HG02759 (cell line): ENCODE measurements around the gene SH2B3.
"Not testable (repeated sequence)": the region's sequence is repeated elsewhere in the genome, so short reads cannot be mapped to it uniquely, and the experiment has no call there.

Source experiments
- ATAC-seq: cut with Tn5 transposase; IDR thresholded peaks from one replicate; pipeline ENCODE4 v1.9.1; 2021; ENCODE audit warnings: mild to moderate bottlenecking, moderate library complexity; ENCODE audit not compliant: unreplicated experiment

SH2B3 gene

GRCh38 chr12:111405859-111406473 lies at the start of gene SH2B3:
TSS of gene SH2B3 (plus strand) at chr12:111405923. CDS start at chr12:111418146, 12,223 bp downstream.
- peak; percentile 11 for ATAC-seq

DNA sequence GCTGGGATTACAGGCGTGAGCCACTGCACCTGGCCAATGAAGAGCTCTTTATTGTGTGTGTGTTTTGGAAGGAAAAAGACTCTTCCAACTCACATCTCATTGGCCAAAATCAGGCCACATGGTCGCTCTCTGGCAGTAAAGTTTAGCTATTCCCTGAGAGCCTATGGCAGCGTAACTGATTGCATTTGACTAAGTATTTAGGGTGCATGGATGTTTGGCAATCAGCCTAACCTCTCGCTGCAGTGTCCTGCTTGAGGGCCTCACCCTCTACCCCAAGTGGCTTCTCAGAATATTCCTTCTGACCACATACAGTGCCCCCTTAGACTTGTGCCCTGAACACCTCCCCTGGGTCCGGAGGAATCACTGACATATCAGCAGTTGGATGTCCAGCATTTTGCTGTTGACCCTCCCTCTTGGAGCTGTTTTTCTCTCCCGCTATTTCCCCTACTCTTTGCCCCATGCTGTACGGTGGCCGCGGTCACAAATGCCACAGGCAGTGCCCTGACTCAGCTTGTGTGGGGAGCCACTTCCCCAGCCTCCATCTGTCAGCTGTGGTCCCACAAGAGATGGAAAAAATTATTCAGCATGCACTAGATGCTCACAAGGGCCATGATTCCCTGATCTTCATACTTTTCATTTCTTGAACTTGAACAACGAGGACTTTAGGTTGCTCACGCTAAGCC lies 46.4 kb upstream of the SH2B3 start:
- no peak for ATAC-seq

DNA sequence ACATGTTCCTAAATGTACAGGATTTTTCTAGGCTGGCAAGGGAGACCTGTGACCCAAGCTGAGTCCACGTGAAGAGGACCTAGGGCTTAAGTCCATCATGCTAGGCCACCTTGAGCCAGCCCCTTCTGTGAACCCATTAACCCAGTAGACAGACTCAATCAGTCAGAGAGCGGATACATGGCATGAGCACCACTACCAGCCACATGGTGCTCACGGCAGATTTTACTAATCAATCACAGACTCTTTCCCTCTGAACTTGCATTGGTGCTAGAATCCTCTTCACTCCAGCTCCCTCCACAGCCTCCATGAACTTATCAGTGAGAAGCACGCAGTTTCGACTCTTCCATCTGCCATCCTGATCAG lies 45.8 kb upstream of the SH2B3 start:
- ATAC-seq: no peak

GRCh38 chr12:111360325-111360930 lies 45.3 kb upstream of the SH2B3 start:
- ATAC-seq: no peak

GRCh38 chr12:111361073-111361716 lies 44.5 kb upstream of the SH2B3 start:
- no peak for ATAC-seq

DNA sequence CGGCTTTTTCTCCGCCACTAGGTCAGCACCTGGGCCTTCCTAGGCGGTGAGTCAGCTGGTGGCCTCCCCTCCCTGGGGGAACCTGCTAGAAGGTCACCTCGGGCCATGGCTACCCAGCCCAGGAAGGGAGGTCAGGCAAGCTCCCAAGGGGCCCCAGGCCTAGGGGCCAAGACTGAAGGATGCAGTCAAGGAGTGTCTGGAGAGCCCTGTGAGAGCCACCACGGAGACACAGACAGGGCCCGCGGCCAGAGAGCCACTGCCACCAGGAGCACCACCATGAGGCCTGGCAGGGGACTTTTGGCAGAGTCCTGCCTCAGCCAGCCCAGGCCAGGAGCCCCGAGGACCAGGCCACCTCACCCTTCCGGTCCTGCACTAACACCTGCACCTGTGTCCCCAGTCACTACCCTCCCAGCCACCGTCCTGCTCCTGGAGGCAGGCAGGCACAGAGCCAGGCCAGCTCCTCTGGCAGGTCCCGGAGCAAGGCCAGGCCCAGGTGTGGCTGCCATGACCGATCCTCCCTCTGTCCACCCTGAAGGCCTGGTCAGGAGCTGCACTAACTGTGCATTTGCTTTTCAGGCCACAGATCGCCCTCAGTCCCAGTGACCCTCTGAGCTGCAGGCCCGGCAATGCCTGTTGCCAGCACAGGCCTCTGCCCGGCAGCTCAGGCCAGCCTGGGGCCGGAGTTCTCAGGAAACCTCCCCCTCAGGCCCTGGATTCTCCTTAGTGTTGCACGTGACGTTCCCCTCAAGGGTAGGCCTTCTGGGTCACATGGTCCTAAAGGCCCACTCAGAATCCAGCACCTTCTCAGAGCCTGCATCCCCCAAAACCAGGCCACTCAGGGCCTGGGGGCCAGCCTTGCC lies 43.8 kb upstream of the SH2B3 start:
- ATAC-seq: no peak

DNA sequence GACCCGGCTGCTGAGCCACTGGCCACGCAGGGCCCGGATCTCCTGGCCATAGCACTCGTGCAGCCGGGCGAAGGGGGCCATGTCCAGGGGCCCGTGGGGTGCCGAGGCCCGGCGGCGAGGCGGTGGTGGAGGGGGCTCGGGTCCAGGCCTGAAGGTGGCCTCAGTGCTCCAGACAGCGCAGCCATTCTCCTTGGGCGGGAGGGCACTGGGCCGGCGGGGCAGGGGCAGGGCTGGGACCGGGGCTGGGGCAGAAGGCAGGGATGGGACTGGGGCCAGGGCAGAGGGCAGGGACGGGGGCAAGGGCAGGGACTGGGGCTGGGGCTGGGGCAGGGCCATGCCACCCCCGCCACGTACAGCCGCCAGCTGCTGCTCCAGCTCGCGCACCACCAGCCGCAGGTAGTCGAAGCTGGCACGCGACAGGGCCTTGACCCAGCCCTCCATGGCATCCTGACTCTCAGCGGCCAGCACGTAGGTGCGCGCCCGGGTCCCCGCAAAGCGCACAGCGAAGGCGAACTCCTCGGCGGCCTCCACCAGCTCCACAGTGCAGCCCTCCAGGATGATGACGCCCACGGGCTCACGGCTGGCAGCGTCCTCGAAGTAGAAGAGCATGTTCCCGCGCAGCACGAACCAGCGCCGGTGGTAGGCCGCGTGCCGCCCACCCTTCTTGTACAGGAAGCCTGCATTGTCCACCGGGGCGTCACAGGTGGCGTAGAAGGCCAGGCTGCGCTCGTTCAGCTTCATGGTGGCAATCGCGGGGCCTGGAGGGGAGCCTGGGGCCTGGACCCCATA lies 42.8 kb upstream of the SH2B3 start:
- ATAC-seq: no peak

DNA sequence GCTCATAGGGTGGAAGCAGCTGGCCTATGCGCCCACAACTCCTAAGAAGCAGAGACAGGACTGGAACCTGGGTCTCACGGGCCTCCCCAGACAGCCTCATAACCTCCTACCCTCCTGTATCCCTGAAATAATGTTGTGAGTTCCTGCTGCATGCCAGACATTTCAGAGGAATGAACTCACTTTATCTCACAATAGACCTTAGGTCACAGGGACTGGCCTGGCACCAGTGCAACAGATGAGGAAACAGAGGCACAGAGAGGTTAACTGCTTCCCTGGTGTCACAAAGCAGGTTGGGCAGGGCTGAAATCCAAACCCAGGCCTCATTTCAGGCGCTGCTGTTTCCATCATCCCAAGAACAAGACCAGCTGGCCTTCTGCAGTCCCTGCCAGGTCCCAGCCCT lies 42.1 kb upstream of the SH2B3 start:
- no peak for ATAC-seq

- no peak for ATAC-seq
These were observed 39.6 kb upstream of the SH2B3 start for GRCh38 chr12:111366075-111366474.

- no peak for ATAC-seq
These were observed 39.1 kb upstream of the SH2B3 start for GRCh38 chr12:111366583-111366982.

DNA sequence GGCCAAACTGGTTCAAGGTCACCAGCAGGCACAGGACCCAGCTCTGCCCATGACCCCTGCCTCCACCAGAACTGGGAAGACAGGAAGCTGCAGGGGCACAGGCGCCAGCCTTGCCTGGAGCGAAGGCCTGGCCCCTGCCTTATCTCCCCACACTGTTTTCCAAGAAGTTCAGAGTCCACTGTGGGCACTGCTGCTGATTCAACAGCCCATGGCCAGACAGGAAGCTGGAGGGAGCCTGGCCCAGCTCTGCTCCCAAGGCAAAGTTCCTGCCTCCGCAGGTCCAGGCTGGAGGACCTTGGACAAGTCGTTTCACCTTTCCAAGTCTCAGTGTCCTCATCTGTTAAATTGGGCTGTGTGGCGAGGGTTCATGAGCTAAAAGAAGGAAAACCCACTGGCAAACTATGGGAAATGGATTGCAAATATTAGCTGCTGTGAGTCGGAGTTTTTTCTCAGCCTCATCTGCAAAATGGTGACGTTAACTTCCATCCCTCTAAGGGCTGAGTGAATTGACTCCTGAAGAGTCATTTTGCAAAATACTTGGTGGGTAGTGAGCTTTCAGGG lies 38.0 kb upstream of the SH2B3 start:
- ATAC-seq: no peak

DNA sequence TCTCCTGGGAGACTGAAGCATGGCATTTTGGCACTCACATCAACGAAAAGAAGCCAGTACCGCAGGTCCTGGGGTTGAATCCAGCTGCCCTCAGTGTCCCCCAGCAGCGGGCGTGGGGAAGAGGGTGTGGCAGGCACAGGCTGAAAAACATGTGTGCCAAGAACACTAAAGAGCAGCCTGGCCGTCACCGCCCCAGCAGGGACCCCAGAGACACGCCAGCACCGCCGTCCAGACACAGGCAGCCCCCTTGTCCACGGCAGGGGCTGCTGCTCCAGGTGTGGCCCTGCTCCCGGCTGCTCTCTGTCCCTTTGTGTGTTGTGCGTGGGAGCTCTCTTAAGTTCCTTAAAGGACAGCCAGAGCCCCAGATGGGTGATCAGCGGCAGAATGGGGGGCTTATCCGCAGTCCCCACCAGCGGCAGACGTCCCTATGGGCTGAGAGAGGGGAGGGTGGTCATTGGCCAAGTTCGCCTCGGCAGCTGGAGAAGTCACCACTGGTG lies 37.4 kb upstream of the SH2B3 start:
- no peak for ATAC-seq

GRCh38 chr12:111368788-111369495 lies 36.8 kb upstream of the SH2B3 start, which contains the start of gene PHETA1:
TSS of gene PHETA1 (minus strand) at chr12:111369095. CDS start at chr12:111363427, 5,668 bp downstream.
- peak; percentile 95 for ATAC-seq

DNA sequence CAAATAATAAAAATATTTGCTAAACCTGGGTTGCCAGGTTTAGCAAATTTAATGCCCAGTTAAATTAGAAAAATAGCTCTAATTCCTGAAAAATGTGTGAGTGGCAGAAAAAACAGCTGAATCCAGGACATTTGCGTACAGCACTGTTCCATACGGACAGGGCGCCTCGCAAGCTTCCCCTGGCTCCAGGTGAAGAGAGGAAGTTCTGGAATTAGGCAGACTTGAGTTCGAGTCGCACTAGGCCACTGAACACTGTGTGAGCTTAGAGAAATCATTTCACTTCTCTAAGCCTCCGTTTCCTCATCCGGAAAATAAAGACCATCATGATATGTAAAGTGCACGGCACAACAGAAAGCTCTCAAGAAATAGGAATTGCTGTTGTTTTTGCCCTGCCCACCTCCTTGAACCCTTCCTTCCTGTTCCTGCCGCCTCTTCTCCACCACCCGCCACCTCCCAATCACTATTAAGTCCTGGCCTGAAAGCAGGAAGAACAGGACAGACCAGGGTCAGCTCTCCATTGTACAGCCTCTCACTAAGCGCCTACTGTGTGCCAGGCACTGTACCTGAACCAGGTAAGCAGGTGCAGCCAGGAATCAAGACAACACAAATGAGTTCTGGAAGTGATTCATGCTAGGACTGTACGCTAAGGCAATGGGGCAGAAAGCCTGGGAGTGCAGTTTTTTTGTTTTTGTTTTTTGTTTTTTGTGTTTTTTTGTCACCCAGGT lies 36.1 kb upstream of the SH2B3 start:
- ATAC-seq: no peak

GRCh38 chr12:111373231-111373630 lies 32.5 kb upstream of the SH2B3 start:
- not testable (repeated sequence) for ATAC-seq

- ATAC-seq: no peak
These were observed 28.3 kb upstream of the SH2B3 start for GRCh38 chr12:111377440-111377839.

DNA sequence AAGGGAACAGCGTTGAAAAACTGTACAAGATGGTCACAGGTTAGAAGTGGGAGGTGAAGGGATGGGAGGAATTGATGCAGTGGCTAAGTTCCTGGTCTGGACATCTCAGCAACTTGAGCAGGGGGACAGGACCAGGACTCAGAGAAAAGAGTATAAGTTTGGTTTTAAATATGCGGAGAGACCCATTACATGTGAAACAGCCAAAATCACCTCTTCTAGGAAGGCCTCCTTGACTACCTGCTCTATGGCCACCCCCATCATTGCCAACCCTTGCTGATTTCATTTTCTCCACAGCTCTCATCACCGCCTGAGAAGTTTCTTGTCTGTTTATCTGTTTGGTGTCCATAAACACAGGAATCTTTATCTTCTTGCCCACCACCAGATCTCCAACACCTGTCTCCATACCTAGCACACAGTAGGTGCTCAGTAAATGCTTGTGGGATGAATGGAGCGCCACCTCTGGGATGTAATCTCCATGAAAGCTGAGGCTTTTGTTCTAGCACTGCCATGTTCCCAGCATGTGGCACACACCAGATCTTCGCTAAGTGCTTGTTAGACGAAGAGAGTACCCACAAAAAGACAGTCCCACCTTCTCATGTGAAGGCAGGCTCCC lies 25.7 kb upstream of the SH2B3 start:
- ATAC-seq: no peak

- ATAC-seq: no peak
These were observed 21.1 kb upstream of the SH2B3 start for GRCh38 chr12:111384596-111384995.
